CD14-positive monocyte (primary cell): ENCODE measurements around the gene CCDC85C. TPM values are rescaled to one million over a fixed set of nuclear protein-coding genes. Genes with fewer than 3 reads are reported as not detected.

Experiments used
- DNase-seq, 3 donors: peaks; one replicate each; pipeline ENCODE4 v3.0.0-alpha.2; 2011 to 2022
- H2AFZ ChIP-seq: 2 replicates; pipeline ENCODE4 v1.6.0; 2012; ENCODE audit warnings: mild to moderate bottlenecking, low read depth, low read length, inconsistent platforms; ENCODE audit not compliant: insufficient read depth, poor library complexity, severe bottlenecking
- H3K27ac ChIP-seq, 2 donors: 1 replicate in 1 of 2; 2 replicates in 1 of 2; pipeline ENCODE4 v1.5.1; 2012 to 2013; ENCODE audit warnings: low read length in 2 of 2, control low read depth in 1 of 2, inconsistent platforms in 1 of 2, low read depth in 1 of 2, mild to moderate bottlenecking in 1 of 2
- H3K27me3 ChIP-seq, 2 donors: one replicate each; pipeline versions ENCODE4 v1.6.0 to v1.6.1; 2011 to 2013; ENCODE audit warnings: low read length in 2 of 2; ENCODE audit not compliant: control insufficient read depth in 2 of 2, insufficient read depth in 2 of 2
- H3K36me3 ChIP-seq, 2 donors: replicated peaks in 1 of 2; 1 replicate in 1 of 2; 2 replicates in 1 of 2; pipeline versions ENCODE4 v1.5.1 to v1.6.1; 2012 to 2013; ENCODE audit warnings: low read length in 2 of 2, control low read depth in 1 of 2, inconsistent platforms in 1 of 2, mild to moderate bottlenecking in 1 of 2; ENCODE audit not compliant: insufficient read depth in 2 of 2, control insufficient read depth in 1 of 2
- H3K4me1 ChIP-seq, 2 donors: 1 replicate in 1 of 2; 2 replicates in 1 of 2; pipeline versions ENCODE4 v1.5.1 to v1.6.1; 2012 to 2013; ENCODE audit warnings: low read length in 2 of 2, control low read depth in 1 of 2, inconsistent platforms in 1 of 2, mild to moderate bottlenecking in 1 of 2, moderate library complexity in 1 of 2; ENCODE audit not compliant: insufficient read depth in 2 of 2, control insufficient read depth in 1 of 2
- H3K4me2 ChIP-seq: replicated peaks from 2 replicates; pipeline ENCODE3; 2012; ENCODE audit warnings: low read length, moderate library complexity, mild to moderate bottlenecking; ENCODE audit not compliant: poor library complexity, severe bottlenecking; ENCODE audit errors: extremely low read depth
- H3K4me3 ChIP-seq, 3 experiments: fragments of 200-600 bp in 1 of 3; sonication (generic) in 1 of 3; replicated peaks in 1 of 3; 1 replicate in 2 of 3; 2 replicates in 1 of 3; pipeline ENCODE4 v1.5.1; 2011 to 2013; ENCODE audit warnings: low read length in 3 of 3, mild to moderate bottlenecking in 3 of 3, control low read depth in 2 of 3, low read depth in 2 of 3, inconsistent platforms in 1 of 3, moderate library complexity in 1 of 3
- H3K79me2 ChIP-seq: 2 replicates; pipeline ENCODE4 v1.6.0; 2012; ENCODE audit warnings: mild to moderate bottlenecking, control low read depth, inconsistent platforms, low read length, moderate library complexity; ENCODE audit not compliant: insufficient read depth
- H3K9ac ChIP-seq: 2 replicates; pipeline ENCODE4 v1.6.0; 2017; ENCODE audit warnings: low read length, mild to moderate bottlenecking; ENCODE audit not compliant: insufficient read depth, poor library complexity, severe bottlenecking
- H3K9me3 ChIP-seq, 2 donors: replicated peaks in 1 of 2; 1 replicate in 1 of 2; 2 replicates in 1 of 2; pipeline versions ENCODE4 v1.5.1 to v1.6.1; 2012 to 2013; ENCODE audit warnings: low read length in 2 of 2, control low read depth in 1 of 2; ENCODE audit not compliant: control insufficient read depth in 1 of 2, insufficient read depth in 1 of 2
- H4K20me1 ChIP-seq: 2 replicates; pipeline ENCODE4 v1.6.0; 2012; ENCODE audit warnings: mild to moderate bottlenecking, low read length, control low read depth, moderate library complexity; ENCODE audit not compliant: insufficient read depth
- H3K27ac Mint-ChIP-seq, 7 donors: one replicate each; pipeline ENCODE4 v1.8.0; 2020; ENCODE audit warnings: mild to moderate bottlenecking in 7 of 7, mixed read lengths in 7 of 7, moderate library complexity in 6 of 7, inconsistent platforms in 2 of 7
- H3K27me3 Mint-ChIP-seq, 3 donors: one replicate each; pipeline ENCODE4 v1.8.0; 2021 to 2022; ENCODE audit warnings: low read depth in 3 of 3, mild to moderate bottlenecking in 3 of 3, mixed read lengths in 3 of 3, moderate library complexity in 3 of 3, inconsistent platforms in 1 of 3
- H3K36me3 Mint-ChIP-seq, 2 donors: one replicate each; pipeline ENCODE4 v1.8.0; 2020; ENCODE audit warnings: mixed read lengths in 2 of 2, inconsistent platforms in 1 of 2, mild to moderate bottlenecking in 1 of 2
- H3K4me1 Mint-ChIP-seq: one replicate; pipeline ENCODE4 v1.8.0; 2020; ENCODE audit warnings: mild to moderate bottlenecking, mixed read lengths
- H3K4me3 Mint-ChIP-seq, 2 donors: one replicate each; pipeline ENCODE4 v1.8.0; 2020; ENCODE audit warnings: mild to moderate bottlenecking in 2 of 2, mixed read lengths in 2 of 2, moderate library complexity in 1 of 2
- H3K9me3 Mint-ChIP-seq, 7 donors: one replicate each; pipeline ENCODE4 v1.8.0; 2020 to 2022; ENCODE audit warnings: mixed read lengths in 7 of 7, mild to moderate bottlenecking in 6 of 7, moderate library complexity in 6 of 7, inconsistent platforms in 2 of 7
- WGBS: methylation state at CpG from one replicate; pipeline ENCODE4 v1.1.5; 2013; ENCODE audit warnings: missing lambda C conversion rate; ENCODE audit not compliant: insufficient coverage; 5-methylcytosine and 5-hydroxymethylcytosine counted together
- intact Hi-C, 2 donors: fragments of 100-400 bp; cut with micrococcal nuclease; formaldehyde crosslinking; loops; one replicate each; pipeline versions ENCODE4 v1.15.0 to v1.15.1; 2023
- polyA plus RNA-seq, 3 donors: library from polyadenylated mRNA; depleted of rRNA in 1 of 3; unstranded in 2 of 3; stranded (reverse) in 1 of 3; fragments of 300-500 nt in 2 of 3; fragments of >200 nt in 1 of 3; fragmentation: Illumina TruSeq in 2 of 3; gene quantifications; 1 replicate in 2 of 3; 2 replicates in 1 of 3; pipeline ENCODE4 v1.2.3, GENCODE V29; 2012 to 2021
- TF ChIP-seq, protein P1 (sequence below): fragments of 200-600 bp; IDR thresholded peaks from one replicate; pipeline ENCODE4 v1.8.0; 2022; ENCODE audit warnings: antibody characterized with exemption, mild to moderate bottlenecking

The CCDC85C gene
- polyA plus RNA-seq, 3 donors: under 0.01 to 0.03 TPM; not detected in 1

- Histone ChIP-seq H2AFZ (no peak overlapping the region), H3K36me3 (peaks cover 82 to 85% of the 10 kb centered on the region in 2 donors), H3K9ac (no peak overlapping the region), H4K20me1 (peaks cover 17% of the 10 kb centered on the region), H3K27me3 (no peaks in the 10 kb centered on the region), H3K79me2 (no peaks in the 10 kb centered on the region), H3K4me2 (no peak overlapping the region), H3K4me3 (no peak overlapping the region), H3K4me1 (no peaks in the 10 kb centered on the region), H3K27ac (no peak overlapping the region), H3K9me3 (no peaks in the 10 kb centered on the region)
- H3K36me3 Mint-ChIP-seq: peaks cover 70 to 85% of the 10 kb centered on the region in 2 donors
- H3K27me3 Mint-ChIP-seq: peaks cover 0 to 2% (median 1%) of the 10 kb centered on the region in 3 donors
- TF ChIP-seq, protein P1, sequence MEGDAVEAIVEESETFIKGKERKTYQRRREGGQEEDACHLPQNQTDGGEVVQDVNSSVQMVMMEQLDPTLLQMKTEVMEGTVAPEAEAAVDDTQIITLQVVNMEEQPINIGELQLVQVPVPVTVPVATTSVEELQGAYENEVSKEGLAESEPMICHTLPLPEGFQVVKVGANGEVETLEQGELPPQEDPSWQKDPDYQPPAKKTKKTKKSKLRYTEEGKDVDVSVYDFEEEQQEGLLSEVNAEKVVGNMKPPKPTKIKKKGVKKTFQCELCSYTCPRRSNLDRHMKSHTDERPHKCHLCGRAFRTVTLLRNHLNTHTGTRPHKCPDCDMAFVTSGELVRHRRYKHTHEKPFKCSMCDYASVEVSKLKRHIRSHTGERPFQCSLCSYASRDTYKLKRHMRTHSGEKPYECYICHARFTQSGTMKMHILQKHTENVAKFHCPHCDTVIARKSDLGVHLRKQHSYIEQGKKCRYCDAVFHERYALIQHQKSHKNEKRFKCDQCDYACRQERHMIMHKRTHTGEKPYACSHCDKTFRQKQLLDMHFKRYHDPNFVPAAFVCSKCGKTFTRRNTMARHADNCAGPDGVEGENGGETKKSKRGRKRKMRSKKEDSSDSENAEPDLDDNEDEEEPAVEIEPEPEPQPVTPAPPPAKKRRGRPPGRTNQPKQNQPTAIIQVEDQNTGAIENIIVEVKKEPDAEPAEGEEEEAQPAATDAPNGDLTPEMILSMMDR: no peak
- no peak overlapping the region for H3K4me3 Mint-ChIP-seq
- H3K9me3 Mint-ChIP-seq: no peaks in the 10 kb centered on the region
- DNase-seq: no peak
- 93% methylated on average over 15 of the region's 23 CpGs for WGBS
- H3K27ac Mint-ChIP-seq: peak overlapping the region in 1 of 7 donors; percentile 22
- H3K4me1 Mint-ChIP-seq: no peaks in the 10 kb centered on the region
- intact Hi-C loops: no loop called here
Measured at GRCh38 chr14:99508896-99509629, 94.9 kb downstream of the CCDC85C start.

GRCh38 chr14:99507860-99508640 lies 96.0 kb downstream of the CCDC85C start:
- Histone ChIP-seq H2AFZ (no peak overlapping the region), H3K9me3 (no peaks in the 10 kb centered on the region), H3K36me3 (peaks cover 91 to 95% of the 10 kb centered on the region in 2 donors), H3K4me1 (no peaks in the 10 kb centered on the region), H3K4me3 (no peak overlapping the region), H3K4me2 (no peak overlapping the region), H3K79me2 (no peaks in the 10 kb centered on the region), H4K20me1 (peaks cover 17% of the 10 kb centered on the region), H3K9ac (no peak overlapping the region), H3K27ac (no peak overlapping the region), H3K27me3 (no peaks in the 10 kb centered on the region)
- DNase-seq: no peak
- Mint-ChIP-seq H3K36me3 (peaks cover 80 to 92% of the 10 kb centered on the region in 2 donors), H3K4me1 (no peaks in the 10 kb centered on the region), H3K27ac (peak overlapping the region in 1 of 7 donors; percentile 26), H3K9me3 (no peaks in the 10 kb centered on the region), H3K4me3 (no peak overlapping the region), H3K27me3 (peaks cover 0 to 2% (median 1%) of the 10 kb centered on the region in 3 donors)
- intact Hi-C loops: no loop called here
- TF ChIP-seq, protein P1: no peak
- WGBS: 99% methylated on average over 7 of the region's 13 CpGs
